ENCODE measurements around the gene CCR6. TPM values are rescaled to one million over a fixed set of nuclear protein-coding genes. Genes with fewer than 3 reads are reported as not detected.

Gene CCR6
- total and polyA plus RNA-seq, 2 experiments from 2014 or later: not detected

DNA sequence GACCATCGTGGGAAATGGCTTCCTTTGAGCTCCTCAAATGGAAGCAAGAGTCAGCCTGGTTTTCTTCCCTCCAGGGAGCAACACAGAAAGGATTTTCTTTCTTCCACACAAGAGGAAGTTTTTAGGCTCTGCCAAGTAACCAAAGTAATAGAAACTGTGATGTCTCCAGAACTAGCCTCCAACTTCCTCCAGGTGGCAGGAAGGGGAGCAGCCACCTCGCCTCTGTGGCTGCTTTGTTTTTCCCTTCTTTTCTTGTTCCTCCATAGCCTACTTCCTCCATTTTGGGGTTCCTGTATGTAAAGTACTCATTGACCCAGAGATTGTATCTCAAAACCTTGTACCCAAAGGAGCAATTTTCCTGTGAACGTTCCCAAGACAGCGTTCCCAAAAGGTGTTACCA, 32.7 kb upstream of the CCR6 start:
- no peak overlapping the region for H3K4me3 ChIP-seq
- H2AFZ ChIP-seq: no peak overlapping the region
- no peaks in the 10 kb centered on the region for H3K27me3 ChIP-seq (replicated peaks; ENCODE audit: insufficient read depth)
- no peak for DNase-seq
- H3K36me3 ChIP-seq (ENCODE audit: low read depth): no peaks in the 10 kb centered on the region
- no peaks in the 10 kb centered on the region for H3K9me3 ChIP-seq (ENCODE audit: low read depth)
- TF ChIP-seq EZH2phosphoT487 (IDR thresholded peaks at IDR 0.05; ENCODE audit: insufficient read depth, low read depth) (no peak), EZH2 (IDR thresholded peaks at IDR 0.05; ENCODE audit: insufficient read depth, poor library complexity, severe bottlenecking) (no peak)
- in situ Hi-C loops (cut with MboI): no loop called here
- no peak overlapping the region for H3K9ac ChIP-seq
- no peaks in the 10 kb centered on the region for H4K20me1 ChIP-seq (ENCODE audit: insufficient read depth)
- no peak overlapping the region for H3K4me2 ChIP-seq (ENCODE audit: unreplicated experiment)
- no peaks in the 10 kb centered on the region for H3K4me1 ChIP-seq (ENCODE audit: insufficient read depth)
- no peaks in the 10 kb centered on the region for H3K9me2 ChIP-seq (ENCODE audit: insufficient read depth)
- no peaks in the 10 kb centered on the region for H3F3A ChIP-seq (ENCODE audit: insufficient read depth)
- no peaks in the 10 kb centered on the region for H3K79me2 ChIP-seq (ENCODE audit: insufficient read depth)
- WGBS, 2 experiments (ENCODE audit: low coverage in 1 of 2, low lambda C conversion rate in 2 of 2, missing lambda C conversion rate in 2 of 2): 24% methylated on average over 4 of the region's 4 CpGs
- H3K27ac ChIP-seq: no peak overlapping the region

GRCh38 chr6:167091026-167091804, 31.7 kb upstream of the CCR6 start:
- TF ChIP-seq EZH2phosphoT487 (IDR thresholded peaks at IDR 0.05; ENCODE audit: insufficient read depth, low read depth) (no peak), EZH2 (IDR thresholded peaks at IDR 0.05; ENCODE audit: insufficient read depth, poor library complexity, severe bottlenecking) (no peak)
- H3K27ac ChIP-seq: no peak overlapping the region

GRCh38 chr6:167091805-167092107, 31.1 kb upstream of the CCR6 start:
- no peaks in the 10 kb centered on the region for H4K20me1 ChIP-seq (ENCODE audit: insufficient read depth)
- TF ChIP-seq EZH2 (IDR thresholded peaks at IDR 0.05; ENCODE audit: insufficient read depth, poor library complexity, severe bottlenecking): no peak
- TF ChIP-seq EZH2phosphoT487 (IDR thresholded peaks at IDR 0.05; ENCODE audit: insufficient read depth, low read depth): no peak
- no peak overlapping the region for H3K27ac ChIP-seq
- no peaks in the 10 kb centered on the region for H3K9me3 ChIP-seq (ENCODE audit: low read depth)
- no peak for DNase-seq
- H2AFZ ChIP-seq: no peak overlapping the region
- no peak overlapping the region for H3K4me3 ChIP-seq
- no peaks in the 10 kb centered on the region for H3K79me2 ChIP-seq (ENCODE audit: insufficient read depth)
- no peaks in the 10 kb centered on the region for H3K4me1 ChIP-seq (ENCODE audit: insufficient read depth)
- H3K36me3 ChIP-seq (ENCODE audit: low read depth): no peaks in the 10 kb centered on the region
- H3F3A ChIP-seq (ENCODE audit: insufficient read depth): no peaks in the 10 kb centered on the region
- H3K9me2 ChIP-seq (ENCODE audit: insufficient read depth): no peaks in the 10 kb centered on the region
- no peaks in the 10 kb centered on the region for H3K27me3 ChIP-seq (replicated peaks; ENCODE audit: insufficient read depth)
- in situ Hi-C loops (cut with MboI): no loop called here
- H3K9ac ChIP-seq: no peak overlapping the region
- H3K4me2 ChIP-seq (ENCODE audit: unreplicated experiment): no peak overlapping the region
- WGBS, 2 experiments (ENCODE audit: low coverage in 1 of 2, low lambda C conversion rate in 2 of 2, missing lambda C conversion rate in 2 of 2): 19% methylated on average over 6 to 7 of the region's 7 CpGs

More at GRCh38 chr6:167091026-167091804, 31.7 kb upstream of the CCR6 start:
- in situ Hi-C loops (cut with MboI): no loop called here
- H3K9ac ChIP-seq: no peak overlapping the region
- H3K27me3 ChIP-seq (replicated peaks; ENCODE audit: insufficient read depth): no peaks in the 10 kb centered on the region
- no peaks in the 10 kb centered on the region for H3K9me3 ChIP-seq (ENCODE audit: low read depth)
- H3K79me2 ChIP-seq (ENCODE audit: insufficient read depth): no peaks in the 10 kb centered on the region
- no peaks in the 10 kb centered on the region for H4K20me1 ChIP-seq (ENCODE audit: insufficient read depth)
- H3K9me2 ChIP-seq (ENCODE audit: insufficient read depth): no peaks in the 10 kb centered on the region
- no peaks in the 10 kb centered on the region for H3F3A ChIP-seq (ENCODE audit: insufficient read depth)
- no peak overlapping the region for H2AFZ ChIP-seq
- no peaks in the 10 kb centered on the region for H3K36me3 ChIP-seq (ENCODE audit: low read depth)
- H3K4me2 ChIP-seq (ENCODE audit: unreplicated experiment): no peak overlapping the region
- no peaks in the 10 kb centered on the region for H3K4me1 ChIP-seq (ENCODE audit: insufficient read depth)
- H3K4me3 ChIP-seq: no peak overlapping the region
- WGBS, 2 experiments (ENCODE audit: low coverage in 1 of 2, low lambda C conversion rate in 2 of 2, missing lambda C conversion rate in 2 of 2): 45 to 46% methylated on average over 16 of the region's 16 CpGs
- no peak for DNase-seq

GRCh38 chr6:167092672-167093339, 30.1 kb upstream of the CCR6 start:
- H4K20me1 ChIP-seq (ENCODE audit: insufficient read depth): no peaks in the 10 kb centered on the region
- H3K36me3 ChIP-seq (ENCODE audit: low read depth): no peaks in the 10 kb centered on the region
- no peak overlapping the region for H3K4me3 ChIP-seq
- H3K4me1 ChIP-seq (ENCODE audit: insufficient read depth): no peaks in the 10 kb centered on the region
- H3K79me2 ChIP-seq (ENCODE audit: insufficient read depth): no peaks in the 10 kb centered on the region
- H3K9me3 ChIP-seq (ENCODE audit: low read depth): no peaks in the 10 kb centered on the region
- no peaks in the 10 kb centered on the region for H3K9me2 ChIP-seq (ENCODE audit: insufficient read depth)
- H2AFZ ChIP-seq: no peak overlapping the region
- 32 to 34% methylated on average over 16 of the region's 16 CpGs for WGBS, 2 experiments (ENCODE audit: low coverage in 1 of 2, low lambda C conversion rate in 2 of 2, missing lambda C conversion rate in 2 of 2)
- in situ Hi-C loops (cut with MboI): no loop called here
- TF ChIP-seq EZH2phosphoT487 (IDR thresholded peaks at IDR 0.05; ENCODE audit: insufficient read depth, low read depth) (no peak), EZH2 (IDR thresholded peaks at IDR 0.05; ENCODE audit: insufficient read depth, poor library complexity, severe bottlenecking) (no peak)
- no peak overlapping the region for H3K9ac ChIP-seq
- no peak overlapping the region for H3K27ac ChIP-seq
- H3K27me3 ChIP-seq (replicated peaks; ENCODE audit: insufficient read depth): no peaks in the 10 kb centered on the region
- DNase-seq: no peak
- no peak overlapping the region for H3K4me2 ChIP-seq (ENCODE audit: unreplicated experiment)
- H3F3A ChIP-seq (ENCODE audit: insufficient read depth): no peaks in the 10 kb centered on the region

Measured in GM23248 (cell line).